ENCODE results near the gene CD300A.

Gene CD300A

DNA sequence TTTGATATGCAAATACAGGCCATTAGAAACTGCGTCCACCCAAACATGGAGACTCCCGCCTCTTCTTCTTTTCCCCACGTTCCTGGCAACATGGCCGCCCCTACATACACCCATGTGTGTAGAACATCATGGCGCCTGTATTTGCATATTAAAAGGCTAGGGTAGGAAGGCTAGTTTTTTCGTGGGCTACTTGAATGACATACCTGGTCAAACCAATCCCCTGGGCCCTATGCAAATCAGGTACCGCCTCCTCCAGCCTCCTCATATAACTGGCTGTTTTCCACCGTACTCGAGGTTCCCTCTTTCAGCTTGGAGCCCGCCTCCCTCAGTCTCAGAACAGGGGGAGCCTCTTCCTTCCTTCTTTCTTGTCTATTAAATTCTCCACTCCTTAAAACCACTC lies 65.7 kb downstream of the CD300A start:
- peak overlapping the region; percentile 52 to 76 for H3K4me3 ChIP-seq (ENCODE audit: low read depth in 1 of 2, low read length in 1 of 2)
- H3K9me3 ChIP-seq = no peaks in the 10 kb centered on the region
- H3K27me3 ChIP-seq = no peaks in the 10 kb centered on the region
- H3K27ac ChIP-seq = peak overlapping the region; percentile 100
- H3K36me3 ChIP-seq = no peaks in the 10 kb centered on the region
- peaks cover 65 to 68% of the 10 kb centered on the region in 2 experiments for H3K4me1 ChIP-seq (ENCODE audit: control insufficient read depth in 1 of 2, insufficient read depth in 1 of 2, low read depth in 1 of 2, low read length in 1 of 2)
- TF ChIP-seq, protein P1, sequence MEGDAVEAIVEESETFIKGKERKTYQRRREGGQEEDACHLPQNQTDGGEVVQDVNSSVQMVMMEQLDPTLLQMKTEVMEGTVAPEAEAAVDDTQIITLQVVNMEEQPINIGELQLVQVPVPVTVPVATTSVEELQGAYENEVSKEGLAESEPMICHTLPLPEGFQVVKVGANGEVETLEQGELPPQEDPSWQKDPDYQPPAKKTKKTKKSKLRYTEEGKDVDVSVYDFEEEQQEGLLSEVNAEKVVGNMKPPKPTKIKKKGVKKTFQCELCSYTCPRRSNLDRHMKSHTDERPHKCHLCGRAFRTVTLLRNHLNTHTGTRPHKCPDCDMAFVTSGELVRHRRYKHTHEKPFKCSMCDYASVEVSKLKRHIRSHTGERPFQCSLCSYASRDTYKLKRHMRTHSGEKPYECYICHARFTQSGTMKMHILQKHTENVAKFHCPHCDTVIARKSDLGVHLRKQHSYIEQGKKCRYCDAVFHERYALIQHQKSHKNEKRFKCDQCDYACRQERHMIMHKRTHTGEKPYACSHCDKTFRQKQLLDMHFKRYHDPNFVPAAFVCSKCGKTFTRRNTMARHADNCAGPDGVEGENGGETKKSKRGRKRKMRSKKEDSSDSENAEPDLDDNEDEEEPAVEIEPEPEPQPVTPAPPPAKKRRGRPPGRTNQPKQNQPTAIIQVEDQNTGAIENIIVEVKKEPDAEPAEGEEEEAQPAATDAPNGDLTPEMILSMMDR (IDR thresholded peaks at IDR 0.05) = peak; percentile 15
